GM18870 (cell line): ENCODE data around the gene PTPRK.

Source experiments
- ATAC-seq: cut with Tn5 transposase; IDR thresholded peaks from one replicate; pipeline ENCODE4 v1.9.1; 2021; ENCODE audit warnings: moderate library complexity; ENCODE audit not compliant: unreplicated experiment

PTPRK gene

GRCh38 chr6:128520436-128521281 is at the start of gene PTPRK:
Gene PTPRK, minus strand, starts transcription at chr6:128520599. Its CDS starts 241 bp downstream, at chr6:128520358.
- peak; percentile 72 for ATAC-seq

- ATAC-seq, result no peak
Observed at GRCh38 chr6:128567029-128567428, 46.6 kb upstream of the PTPRK start.

GRCh38 chr6:128560966-128561365 is 40.6 kb upstream of the PTPRK start:
- ATAC-seq, result no peak

- ATAC-seq, result no peak
Observed at GRCh38 chr6:128558924-128559323, 38.5 kb upstream of the PTPRK start.

- no peak for ATAC-seq
Observed at GRCh38 chr6:128558021-128558420, 37.6 kb upstream of the PTPRK start.

GRCh38 chr6:128557081-128557480 is 36.7 kb upstream of the PTPRK start:
- no peak for ATAC-seq

GRCh38 chr6:128554302-128554701 is 33.9 kb upstream of the PTPRK start:
- ATAC-seq, result no peak

- ATAC-seq, result no peak
Observed at GRCh38 chr6:128541261-128541660, 20.9 kb upstream of the PTPRK start.

GRCh38 chr6:128538763-128539162 is 18.4 kb upstream of the PTPRK start:
- no peak for ATAC-seq

- peak; percentile 75 for ATAC-seq
Observed at GRCh38 chr6:128532827-128533226, 12.4 kb upstream of the PTPRK start.

GRCh38 chr6:128532136-128532535 is 11.7 kb upstream of the PTPRK start:
- no peak for ATAC-seq

GRCh38 chr6:128531696-128532095 is 11.3 kb upstream of the PTPRK start:
- ATAC-seq, result no peak

- ATAC-seq, result no peak
Observed at GRCh38 chr6:128528241-128528640, 7.8 kb upstream of the PTPRK start.

GRCh38 chr6:128527375-128527774 is 7.0 kb upstream of the PTPRK start:
- no peak for ATAC-seq

- no peak for ATAC-seq
Observed at GRCh38 chr6:128526152-128526914, 5.9 kb upstream of the PTPRK start.

GRCh38 chr6:128525406-128525805 is 5.0 kb upstream of the PTPRK start:
- no peak for ATAC-seq

GRCh38 chr6:128521282-128521632 is 858 bp upstream of the PTPRK start:
- ATAC-seq, result no peak

- peak; percentile 22 for ATAC-seq
Observed at GRCh38 chr6:128519931-128520435, 416 bp downstream of the PTPRK start.

- ATAC-seq, result peak; percentile 25
Observed at GRCh38 chr6:128519132-128519930, 1.1 kb downstream of the PTPRK start.

GRCh38 chr6:128518434-128519131 is 1.8 kb downstream of the PTPRK start:
- no peak for ATAC-seq

GRCh38 chr6:128517124-128517523 is 3.3 kb downstream of the PTPRK start:
- no peak for ATAC-seq
